SU-DHL-6 (cell line): ENCODE data around the gene STK32A.
"Not testable (repeated sequence)": the region's sequence is repeated elsewhere in the genome, so short reads cannot be mapped to it uniquely, and the experiment has no call there.

Experiments
- H2AFZ ChIP-seq: fragments of 200-600 bp; sonication (generic); 2 replicates; pipeline ENCODE4 v1.6.1; 2014; ENCODE audit warnings: low read depth, mild to moderate bottlenecking, moderate library complexity, mixed read lengths, antibody characterized with exemption, low read length; ENCODE audit not compliant: severe bottlenecking
- H3F3A ChIP-seq: fragments of 200-600 bp; shearing (Covaris generic); 2 replicates; pipeline ENCODE4 v1.6.0; 2016; ENCODE audit warnings: antibody characterized with exemption, mild to moderate bottlenecking; ENCODE audit not compliant: insufficient read depth
- H3K27ac ChIP-seq: fragments of 200-600 bp; sonication (generic); 2 replicates; pipeline ENCODE4 v1.5.1; 2016; ENCODE audit warnings: low read depth, mild to moderate bottlenecking, low read length, moderate library complexity, mixed read lengths
- H3K27me3 ChIP-seq: fragments of 200-600 bp; sonication (generic), shearing (Covaris generic); 2 replicates; pipeline ENCODE4 v1.6.0; 2014; ENCODE audit warnings: mild to moderate bottlenecking, low read length
- H3K36me3 ChIP-seq: fragments of 200-600 bp; sonication (generic); 2 replicates; pipeline ENCODE4 v1.6.1; 2014; ENCODE audit warnings: mild to moderate bottlenecking, low read length, mixed read lengths
- H3K4me2 ChIP-seq: fragments of 300-600, 200-600 bp; shearing (Covaris generic), sonication (generic); 2 replicates; pipeline ENCODE4 v1.6.0; 2014; ENCODE audit warnings: low read length, low read depth, mild to moderate bottlenecking; ENCODE audit not compliant: poor library complexity, severe bottlenecking
- H3K4me3 ChIP-seq: fragments of 200-600 bp; sonication (generic); 2 replicates; pipeline ENCODE4 v1.5.1; 2014; ENCODE audit warnings: antibody characterized with exemption, low read length, mild to moderate bottlenecking, mixed read lengths; ENCODE audit not compliant: insufficient read depth, poor library complexity, severe bottlenecking
- H3K79me2 ChIP-seq: fragments of 200-600 bp; sonication (generic); 2 replicates; pipeline ENCODE4 v1.6.1; 2014; ENCODE audit warnings: mild to moderate bottlenecking, low read length, moderate library complexity; ENCODE audit not compliant: insufficient read depth
- H3K9ac ChIP-seq: fragments of 200-600 bp; sonication (generic); 2 replicates; pipeline ENCODE4 v1.7.0; 2014; ENCODE audit warnings: mild to moderate bottlenecking, low read length
- H3K9me2 ChIP-seq: fragments of 200-600 bp; sonication (generic); replicated peaks from 2 replicates; pipeline ENCODE4 v1.6.1; 2014; ENCODE audit warnings: low read length; ENCODE audit not compliant: insufficient read depth
- H3K9me3 ChIP-seq: fragments of 200-600 bp; sonication (generic); 2 replicates; pipeline ENCODE4 v1.6.1; 2014; ENCODE audit warnings: low read length, mixed read lengths; ENCODE audit not compliant: insufficient read depth
- H4K20me1 ChIP-seq: fragments of 200-600 bp; sonication (generic); 2 replicates; pipeline ENCODE4 v1.6.1; 2014; ENCODE audit warnings: low read depth, mild to moderate bottlenecking, antibody characterized with exemption, low read length, moderate library complexity, mixed read lengths
- CTCF ChIP-seq: fragments of 200-600 bp; sonication (generic); IDR thresholded peaks from one replicate; pipeline ENCODE4 v1.5.1; 2017; ENCODE audit warnings: antibody characterized with exemption, mild to moderate bottlenecking, low read length, moderate library complexity; ENCODE audit not compliant: insufficient read depth, poor library complexity, severe bottlenecking
- EZH2phosphoT487 ChIP-seq: fragments of 200-600 bp; sonication (generic), shearing (Covaris generic); conservative IDR thresholded peaks from 2 replicates; pipeline ENCODE4 v1.6.1; 2018; ENCODE audit warnings: mild to moderate bottlenecking, antibody characterized with exemption, low read length, moderate library complexity, mixed read lengths

Gene STK32A

DNA sequence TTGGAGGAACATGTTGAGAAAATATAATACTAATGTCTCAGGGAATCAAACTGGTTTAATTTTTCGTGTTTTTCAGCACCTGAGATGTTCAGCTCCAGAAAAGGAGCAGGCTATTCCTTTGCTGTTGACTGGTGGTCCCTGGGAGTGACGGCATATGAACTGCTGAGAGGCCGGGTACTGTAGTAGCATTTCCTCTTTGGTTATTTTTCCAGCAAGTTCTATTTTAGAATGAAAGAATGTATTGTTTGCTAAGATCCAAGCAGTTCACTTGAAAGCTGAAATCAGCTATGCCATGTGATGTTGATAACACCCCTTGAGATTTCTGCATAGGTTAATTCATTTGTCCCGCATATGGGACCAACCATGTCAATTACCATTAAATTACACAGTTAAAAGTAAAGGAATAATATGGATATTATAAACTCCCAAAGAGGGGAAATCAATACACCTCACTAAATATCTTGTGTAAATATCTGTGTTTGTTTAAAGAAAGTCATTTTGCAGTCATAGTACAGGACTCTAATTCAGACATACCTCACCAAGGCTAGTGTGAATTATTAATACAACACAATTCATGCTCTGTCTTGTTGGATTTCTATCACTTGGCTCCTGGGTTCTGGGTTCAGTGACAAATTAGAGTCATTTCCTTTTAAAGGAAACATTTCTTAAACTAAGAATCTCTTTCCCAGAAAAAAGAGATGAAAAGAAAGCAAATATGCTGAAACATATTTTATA, 126.8 kb downstream of the STK32A start:
- TF ChIP-seq CTCF = no peak
- TF ChIP-seq EZH2phosphoT487 = no peak
- no peaks in the 10 kb centered on the region for H3K9me3 ChIP-seq
- no peaks in the 10 kb centered on the region for H3K9me2 ChIP-seq

GRCh38 chr5:147367381-147367780, 132.6 kb downstream of the STK32A start:
- H3F3A ChIP-seq, H3K9me3 ChIP-seq, H3K79me2 ChIP-seq: not testable (repeated sequence)

More for the DNA sequence above, 126.8 kb downstream of the STK32A start:
- Histone ChIP-seq H3F3A (no peaks in the 10 kb centered on the region), H3K4me3 (no peak overlapping the region), H3K4me2 (no peak overlapping the region), H3K36me3 (no peaks in the 10 kb centered on the region), H3K79me2 (no peaks in the 10 kb centered on the region), H4K20me1 (no peaks in the 10 kb centered on the region), H3K27ac (no peak overlapping the region), H3K27me3 (no peaks in the 10 kb centered on the region), H2AFZ (no peak overlapping the region), H3K9ac (no peak overlapping the region)

DNA sequence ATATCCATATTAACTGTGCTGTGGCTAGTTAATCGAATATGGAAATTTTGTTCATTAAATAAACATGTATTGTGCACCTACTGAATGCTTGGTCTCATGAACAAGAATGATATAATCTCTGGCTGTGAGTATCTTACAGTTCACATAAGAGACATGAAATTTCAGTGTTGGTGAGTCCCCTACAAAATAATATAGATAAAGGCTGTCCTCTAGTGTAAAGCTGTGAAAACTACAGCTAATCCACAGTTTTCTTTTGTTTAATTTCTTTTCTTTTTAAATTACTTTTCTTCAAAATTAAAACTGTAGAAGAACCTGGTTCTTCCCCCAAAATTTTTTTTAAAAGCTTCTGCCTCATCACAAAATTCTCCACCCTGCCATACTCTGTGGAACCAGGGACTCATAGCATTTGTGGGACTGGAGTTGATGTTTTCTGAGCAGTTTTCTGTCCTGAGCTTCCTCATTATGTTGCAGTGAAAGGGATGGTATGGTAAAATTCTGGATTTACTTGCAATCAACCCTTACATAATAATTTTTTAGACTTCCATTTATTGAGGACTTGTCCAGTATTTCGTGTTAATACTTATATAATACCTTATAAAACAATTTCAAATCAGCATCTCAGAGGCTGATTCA, 135.0 kb downstream of the STK32A start:
- no peak overlapping the region for H3K27ac ChIP-seq
- TF ChIP-seq CTCF (peak; percentile 20), EZH2phosphoT487 (no peak)
- H3K9me3 ChIP-seq = no peaks in the 10 kb centered on the region
- no peaks in the 10 kb centered on the region for H3K79me2 ChIP-seq
- no peak overlapping the region for H2AFZ ChIP-seq
- H3K36me3 ChIP-seq = no peaks in the 10 kb centered on the region
- no peaks in the 10 kb centered on the region for H3F3A ChIP-seq
- H3K4me2 ChIP-seq = no peak overlapping the region
- no peak overlapping the region for H3K9ac ChIP-seq
- H3K27me3 ChIP-seq = no peaks in the 10 kb centered on the region
- no peaks in the 10 kb centered on the region for H4K20me1 ChIP-seq
- no peaks in the 10 kb centered on the region for H3K9me2 ChIP-seq
- H3K4me3 ChIP-seq = no peak overlapping the region

More at GRCh38 chr5:147367381-147367780, 132.6 kb downstream of the STK32A start:
- not testable (repeated sequence) for H4K20me1 ChIP-seq, H3K4me2 ChIP-seq, H3K9ac ChIP-seq, H3K36me3 ChIP-seq, H3K27me3 ChIP-seq, H3K9me2 ChIP-seq, H2AFZ ChIP-seq, H3K4me3 ChIP-seq, H3K27ac ChIP-seq

DNA sequence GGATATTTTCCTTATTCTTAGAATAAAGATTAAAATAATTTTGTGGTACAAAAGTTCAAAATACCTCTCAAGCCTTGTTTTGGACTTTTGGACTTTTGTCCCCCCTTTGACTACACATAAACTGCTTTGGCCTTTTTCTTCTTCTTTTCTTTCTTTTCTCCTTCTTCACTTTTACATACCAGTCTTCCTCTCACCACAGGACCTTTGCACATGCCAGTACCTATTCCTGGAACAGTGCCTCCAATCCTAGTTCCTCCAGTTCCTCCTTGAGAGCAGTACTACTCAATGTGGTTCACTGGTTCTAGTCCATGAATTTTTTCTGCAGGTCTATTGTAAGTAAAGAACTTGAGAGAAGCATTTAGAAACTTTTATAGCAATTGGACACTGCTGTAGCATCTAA, 136.5 kb downstream of the STK32A start:
- H3K9ac ChIP-seq = no peak overlapping the region
- no peaks in the 10 kb centered on the region for H3F3A ChIP-seq
- H3K27me3 ChIP-seq = no peaks in the 10 kb centered on the region
- no peaks in the 10 kb centered on the region for H4K20me1 ChIP-seq
- H3K9me2 ChIP-seq = no peaks in the 10 kb centered on the region
- no peaks in the 10 kb centered on the region for H3K79me2 ChIP-seq
- H3K27ac ChIP-seq = no peak overlapping the region
- H3K9me3 ChIP-seq = no peaks in the 10 kb centered on the region
- no peak overlapping the region for H3K4me3 ChIP-seq
- no peak for TF ChIP-seq CTCF
- no peak overlapping the region for H3K4me2 ChIP-seq
- H3K36me3 ChIP-seq = no peaks in the 10 kb centered on the region
- no peak overlapping the region for H2AFZ ChIP-seq
